ENCODE results near the gene PSME1.
A peak's percentile ranks its signal among the peaks of the same experiment; 100 is the strongest.

GRCh38 chr14:24115422-24116127 lies 20.4 kb upstream of the PSME1 start:
- peak; percentile 86; the same call in 1 of the 2 replicates for TF ChIP-seq THAP7 (CRISPR knock-in tag; IDR thresholded peaks at IDR 0.05)
- 0 out of 2 replicates have a peak, but pooled peaks have one; percentile 34 for TF ChIP-seq ZNF777 (CRISPR knock-in tag; IDR thresholded peaks at IDR 0.05)
- no peak for TF ChIP-seq MAZ (IDR thresholded peaks at IDR 0.05; ENCODE audit: borderline replicate concordance, low read depth, low read length)
- TF ChIP-seq MAZ (CRISPR knock-in tag; IDR thresholded peaks at IDR 0.05; ENCODE audit: low read depth), result no peak
- TF ChIP-seq ATF7-NPFF (CRISPR knock-in tag; IDR thresholded peaks at IDR 0.05; ENCODE audit: low read depth), result peak; percentile 64; the same call in 1 of the 2 replicates
- no peak for TF ChIP-seq POLR2AphosphoS5 (IDR thresholded peaks at IDR 0.05; ENCODE audit: low read depth, low read length)
- no peak for TF ChIP-seq SRSF1 (optimal IDR thresholded peaks at IDR 0.05; ENCODE audit: low read depth, low read length)
- no peak for TF ChIP-seq ZSCAN31 (CRISPR knock-in tag; IDR thresholded peaks at IDR 0.05; ENCODE audit: low read depth)
- no peak for TF ChIP-seq CEBPB (IDR thresholded peaks at IDR 0.05; ENCODE audit: borderline replicate concordance, low read depth, low read length)
- no peak for TF ChIP-seq ZNF24 (IDR thresholded peaks at IDR 0.05)

Data from HepG2 (cell line).